IMR-90 (cell line): Measurements from ENCODE around the gene JMJD1C.

Experiments
- MAZ ChIP-seq: IDR thresholded peaks from 2 replicates; pipeline ENCODE4 v1.6.1; 2012; ENCODE audit warnings: low read depth, mild to moderate bottlenecking, low read length, improper control_type of control experiment, moderate library complexity, borderline replicate concordance
- POLR2A ChIP-seq: IDR thresholded peaks from 2 replicates; pipeline ENCODE4 v1.6.1; 2012; ENCODE audit warnings: mild to moderate bottlenecking, low read depth, low read length
- USF2 ChIP-seq: fragments of 150-350 bp; IDR thresholded peaks from 2 replicates; pipeline ENCODE4 v1.6.1; 2017; ENCODE audit warnings: mild to moderate bottlenecking, antibody characterized with exemption, low read length, low read depth

- TF ChIP-seq USF2: no peak
- no peak for TF ChIP-seq MAZ
- TF ChIP-seq POLR2A: no peak
These were observed 200.0 kb downstream of the JMJD1C start for GRCh38 chr10:63265683-63266235.
